Neural progenitor cell (in vitro differentiated cells): ENCODE results near the gene NHLH1. TPM values are rescaled to one million over a fixed set of nuclear protein-coding genes. Genes with fewer than 3 reads are reported as not detected.

Experiments
- DNase-seq: peaks from one replicate; pipeline ENCODE4 v3.0.0-alpha.2; 2016; ENCODE audit warnings: low spot score
- H2AFZ ChIP-seq: fragments of 200-600 bp; sonication (generic); replicated peaks from 2 replicates; pipeline ENCODE4 v1.6.1; 2016; ENCODE audit warnings: antibody characterized with exemption
- H3F3A ChIP-seq: fragments of 200-600 bp; sonication (generic); 2 replicates; pipeline ENCODE4 v1.6.1; 2016; ENCODE audit warnings: antibody characterized with exemption, low read depth
- H3K27ac ChIP-seq: fragments of 200-600 bp; sonication (generic); 2 replicates; pipeline ENCODE4 v1.5.1; 2016; ENCODE audit warnings: mild to moderate bottlenecking
- H3K27me3 ChIP-seq: fragments of 200-600 bp; sonication (generic); 2 replicates; pipeline ENCODE4 v1.6.1; 2016; ENCODE audit warnings: mild to moderate bottlenecking, moderate library complexity
- H3K36me3 ChIP-seq: fragments of 200-600 bp; sonication (generic); 2 replicates; pipeline ENCODE4 v1.5.1; 2016
- H3K4me1 ChIP-seq: fragments of 200-600 bp; sonication (generic); 2 replicates; pipeline ENCODE4 v1.6.1; 2016; ENCODE audit warnings: mixed run types
- H3K4me2 ChIP-seq: fragments of 200-600 bp; sonication (generic); 2 replicates; pipeline ENCODE4 v1.6.1; 2016
- H3K4me3 ChIP-seq: fragments of 200-600 bp; sonication (generic); 2 replicates; pipeline ENCODE4 v1.5.1; 2016
- H3K79me2 ChIP-seq: fragments of 200-600 bp; sonication (generic); 2 replicates; pipeline ENCODE4 v1.6.1; 2016; ENCODE audit warnings: low read depth
- H3K9ac ChIP-seq: fragments of 200-600 bp; sonication (generic); 2 replicates; pipeline ENCODE4 v1.6.1; 2016
- H3K9me3 ChIP-seq: fragments of 200-600 bp; sonication (generic); 2 replicates; pipeline ENCODE4 v1.5.1; 2016; ENCODE audit warnings: low read depth
- H4K20me1 ChIP-seq: fragments of 200-600 bp; sonication (generic); 2 replicates; pipeline ENCODE4 v1.6.1; 2016; ENCODE audit warnings: low read depth
- H3K27ac Mint-ChIP-seq: 3 replicates; pipeline ENCODE4 v1.8.0; 2021; ENCODE audit warnings: mixed read lengths
- H3K27me3 Mint-ChIP-seq: 2 replicates; pipeline ENCODE4 v1.8.0; 2022; ENCODE audit warnings: low read depth, mild to moderate bottlenecking, inconsistent platforms, moderate library complexity, mixed read lengths; ENCODE audit not compliant: insufficient read depth
- H3K36me3 Mint-ChIP-seq: 3 replicates; pipeline ENCODE4 v1.8.0; 2021; ENCODE audit warnings: mixed read lengths
- H3K4me1 Mint-ChIP-seq: 3 replicates; pipeline ENCODE4 v1.8.0; 2021; ENCODE audit warnings: mixed read lengths
- H3K4me3 Mint-ChIP-seq: 3 replicates; pipeline ENCODE4 v1.8.0; 2021; ENCODE audit warnings: mild to moderate bottlenecking, moderate library complexity, mixed read lengths
- H3K9me3 Mint-ChIP-seq: 3 replicates; pipeline ENCODE4 v1.8.0; 2020; ENCODE audit warnings: mixed read lengths
- EZH2 ChIP-seq: fragments of 200-600 bp; sonication (generic); IDR thresholded peaks from 2 replicates; pipeline ENCODE4 v1.6.1; 2017; ENCODE audit warnings: antibody characterized with exemption, mild to moderate bottlenecking, moderate library complexity
- EZH2phosphoT487 ChIP-seq: fragments of 200-600 bp; sonication (generic); IDR thresholded peaks from 2 replicates; pipeline ENCODE4 v1.6.1; 2017; ENCODE audit warnings: antibody characterized with exemption
- total RNA-seq: library from RNA; depleted of rRNA; stranded (reverse); fragments of >200 nt; gene quantifications from 2 replicates; pipeline ENCODE4 v1.2.3, GENCODE V29; 2015; ENCODE audit warnings: low replicate concordance
- TF ChIP-seq, protein P1 (sequence below): fragments of 200-600 bp; sonication (generic); IDR thresholded peaks from 2 replicates; pipeline ENCODE4 v1.5.1; 2017; ENCODE audit warnings: antibody characterized with exemption, mild to moderate bottlenecking

NHLH1 gene
- total RNA-seq, 1 donor from 2014 or later = 0.07 TPM

DNA sequence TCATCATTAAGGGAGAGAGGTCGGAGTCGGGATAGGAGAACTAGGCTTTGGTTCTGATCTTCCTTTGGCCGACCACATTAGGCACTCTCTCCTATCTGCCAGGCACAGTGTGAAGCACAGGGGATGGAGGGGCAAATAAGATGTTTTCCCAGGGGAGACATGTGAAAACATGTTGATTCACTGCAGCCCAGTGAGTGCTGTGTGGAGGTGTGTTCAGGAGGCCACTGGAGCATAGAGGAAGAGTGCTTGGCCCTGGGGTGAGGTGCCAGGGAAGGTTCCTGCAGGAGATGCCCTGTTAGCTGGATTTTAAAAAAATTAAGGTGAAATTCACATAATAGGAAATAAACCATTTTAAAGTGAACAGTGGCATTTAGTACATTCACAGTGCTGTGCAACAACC, 37.2 kb downstream of the NHLH1 start:
- Histone ChIP-seq H3K4me2 (peak overlapping the region; percentile 98), H3F3A (peaks cover 15% of the 10 kb centered on the region), H3K27me3 (no peaks in the 10 kb centered on the region), H3K27ac (no peak overlapping the region), H3K9me3 (no peaks in the 10 kb centered on the region), H3K4me3 (peak overlapping the region; percentile 100), H3K79me2 (peaks cover 87% of the 10 kb centered on the region), H3K9ac (no peak overlapping the region), H2AFZ (no peak overlapping the region), H3K36me3 (no peaks in the 10 kb centered on the region), H4K20me1 (peaks cover 57% of the 10 kb centered on the region), H3K4me1 (peaks cover 75% of the 10 kb centered on the region)
- peaks cover 85% of the 10 kb centered on the region for H3K4me1 Mint-ChIP-seq
- peak overlapping the region; percentile 19 for H3K4me3 Mint-ChIP-seq
- DNase-seq = no peak
- peaks cover 33% of the 10 kb centered on the region for H3K36me3 Mint-ChIP-seq
- no peaks in the 10 kb centered on the region for H3K9me3 Mint-ChIP-seq
- no peak for TF ChIP-seq EZH2
- TF ChIP-seq, protein P1, sequence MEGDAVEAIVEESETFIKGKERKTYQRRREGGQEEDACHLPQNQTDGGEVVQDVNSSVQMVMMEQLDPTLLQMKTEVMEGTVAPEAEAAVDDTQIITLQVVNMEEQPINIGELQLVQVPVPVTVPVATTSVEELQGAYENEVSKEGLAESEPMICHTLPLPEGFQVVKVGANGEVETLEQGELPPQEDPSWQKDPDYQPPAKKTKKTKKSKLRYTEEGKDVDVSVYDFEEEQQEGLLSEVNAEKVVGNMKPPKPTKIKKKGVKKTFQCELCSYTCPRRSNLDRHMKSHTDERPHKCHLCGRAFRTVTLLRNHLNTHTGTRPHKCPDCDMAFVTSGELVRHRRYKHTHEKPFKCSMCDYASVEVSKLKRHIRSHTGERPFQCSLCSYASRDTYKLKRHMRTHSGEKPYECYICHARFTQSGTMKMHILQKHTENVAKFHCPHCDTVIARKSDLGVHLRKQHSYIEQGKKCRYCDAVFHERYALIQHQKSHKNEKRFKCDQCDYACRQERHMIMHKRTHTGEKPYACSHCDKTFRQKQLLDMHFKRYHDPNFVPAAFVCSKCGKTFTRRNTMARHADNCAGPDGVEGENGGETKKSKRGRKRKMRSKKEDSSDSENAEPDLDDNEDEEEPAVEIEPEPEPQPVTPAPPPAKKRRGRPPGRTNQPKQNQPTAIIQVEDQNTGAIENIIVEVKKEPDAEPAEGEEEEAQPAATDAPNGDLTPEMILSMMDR = no peak
- no peak for TF ChIP-seq EZH2phosphoT487
- peaks cover 3% of the 10 kb centered on the region for H3K27me3 Mint-ChIP-seq
- H3K27ac Mint-ChIP-seq = peak overlapping the region; percentile 18

DNA sequence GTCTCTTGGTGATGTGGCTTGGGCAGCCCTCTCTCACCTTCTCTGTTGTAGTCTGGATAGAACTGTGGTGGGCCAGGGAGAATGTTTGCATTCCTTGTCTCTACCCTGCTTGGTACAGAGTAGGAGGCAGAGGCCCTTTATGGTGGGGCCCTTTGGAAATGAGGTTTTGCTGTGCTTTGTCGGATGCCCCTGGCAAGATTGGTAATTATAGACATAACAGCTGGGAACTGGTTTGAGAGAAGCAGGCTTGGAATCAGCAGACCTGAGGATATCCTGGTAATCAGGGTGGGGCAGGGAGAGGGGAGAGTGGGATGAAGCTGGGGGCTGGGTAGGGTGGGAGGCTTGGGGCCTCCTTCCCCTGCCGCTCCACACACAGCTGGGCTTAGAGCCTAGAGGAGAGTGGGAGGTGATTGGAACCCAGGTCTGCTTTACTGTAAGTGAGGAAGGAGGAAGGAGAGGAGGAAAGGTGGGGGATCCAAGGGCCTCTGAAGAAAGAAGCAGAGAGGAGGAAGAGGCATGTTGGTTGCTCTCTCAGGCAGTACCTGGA, 38.5 kb downstream of the NHLH1 start:
- Histone ChIP-seq H3K9me3 (no peaks in the 10 kb centered on the region), H3K4me2 (peak overlapping the region; percentile 27), H2AFZ (no peak overlapping the region), H3K27ac (no peak overlapping the region), H3K79me2 (peaks cover 97% of the 10 kb centered on the region), H3K4me1 (peaks cover 81% of the 10 kb centered on the region), H3K4me3 (no peak overlapping the region), H3K9ac (no peak overlapping the region), H3F3A (peaks cover 18% of the 10 kb centered on the region), H4K20me1 (peaks cover 57% of the 10 kb centered on the region), H3K27me3 (no peaks in the 10 kb centered on the region), H3K36me3 (no peaks in the 10 kb centered on the region)
- Mint-ChIP-seq H3K4me1 (peaks cover 90% of the 10 kb centered on the region), H3K36me3 (peaks cover 33% of the 10 kb centered on the region), H3K27me3 (peaks cover 3% of the 10 kb centered on the region), H3K9me3 (no peaks in the 10 kb centered on the region), H3K4me3 (peak overlapping the region; percentile 31), H3K27ac (peak overlapping the region; percentile 86)
- no peak for TF ChIP-seq EZH2phosphoT487
- TF ChIP-seq EZH2 = no peak
- TF ChIP-seq, protein P1 = no peak
- DNase-seq = no peak

GRCh38 chr1:160406131-160406968, 39.5 kb downstream of the NHLH1 start:
- no peaks in the 10 kb centered on the region for H3K27me3 ChIP-seq
- H3K4me3 ChIP-seq = no peak overlapping the region
- H3K36me3 ChIP-seq = no peaks in the 10 kb centered on the region
- H3K4me2 ChIP-seq = peak overlapping the region; percentile 12
- H2AFZ ChIP-seq = no peak overlapping the region
- Mint-ChIP-seq H3K27me3 (peaks cover 6% of the 10 kb centered on the region), H3K9me3 (no peaks in the 10 kb centered on the region), H3K4me3 (peak overlapping the region; percentile 25), H3K4me1 (peaks cover 97% of the 10 kb centered on the region), H3K27ac (peak overlapping the region; percentile 59), H3K36me3 (peaks cover 33% of the 10 kb centered on the region)
- peaks cover 63% of the 10 kb centered on the region for H4K20me1 ChIP-seq
- H3F3A ChIP-seq = peaks cover 27% of the 10 kb centered on the region
- H3K79me2 ChIP-seq = peaks cover 97% of the 10 kb centered on the region
- H3K9ac ChIP-seq = no peak overlapping the region
- TF ChIP-seq EZH2phosphoT487 = no peak
- no peak for TF ChIP-seq EZH2
- TF ChIP-seq, protein P1 = no peak
- H3K4me1 ChIP-seq = peaks cover 87% of the 10 kb centered on the region
- peak; percentile 0 for DNase-seq
- no peaks in the 10 kb centered on the region for H3K9me3 ChIP-seq
- peak overlapping the region; percentile 3 for H3K27ac ChIP-seq
